ENCODE measurements around the gene ROR2.
"Not testable (repeated sequence)": the region's sequence is repeated elsewhere in the genome, so short reads cannot be mapped to it uniquely, and the experiment has no call there.

- TF ChIP-seq CTCF (IDR thresholded peaks at IDR 0.05); EP300 (IDR thresholded peaks at IDR 0.05; ENCODE audit: low read depth); POLR2A (IDR thresholded peaks at IDR 0.05): not testable (repeated sequence)
Observed at GRCh38 chr9:91622121-91622520, 327.9 kb downstream of the ROR2 start.
